Suppressor macrophage treated with lipopolysaccharide for 4 hours (primary cell): ENCODE data around the gene GRIN2A.
A peak's percentile ranks its signal among the peaks of the same experiment; 100 is the strongest.

Source experiments
- DNase-seq: peaks from one replicate; pipeline ENCODE4 v3.0.0-alpha.2; 2020

The GRIN2A gene

DNA sequence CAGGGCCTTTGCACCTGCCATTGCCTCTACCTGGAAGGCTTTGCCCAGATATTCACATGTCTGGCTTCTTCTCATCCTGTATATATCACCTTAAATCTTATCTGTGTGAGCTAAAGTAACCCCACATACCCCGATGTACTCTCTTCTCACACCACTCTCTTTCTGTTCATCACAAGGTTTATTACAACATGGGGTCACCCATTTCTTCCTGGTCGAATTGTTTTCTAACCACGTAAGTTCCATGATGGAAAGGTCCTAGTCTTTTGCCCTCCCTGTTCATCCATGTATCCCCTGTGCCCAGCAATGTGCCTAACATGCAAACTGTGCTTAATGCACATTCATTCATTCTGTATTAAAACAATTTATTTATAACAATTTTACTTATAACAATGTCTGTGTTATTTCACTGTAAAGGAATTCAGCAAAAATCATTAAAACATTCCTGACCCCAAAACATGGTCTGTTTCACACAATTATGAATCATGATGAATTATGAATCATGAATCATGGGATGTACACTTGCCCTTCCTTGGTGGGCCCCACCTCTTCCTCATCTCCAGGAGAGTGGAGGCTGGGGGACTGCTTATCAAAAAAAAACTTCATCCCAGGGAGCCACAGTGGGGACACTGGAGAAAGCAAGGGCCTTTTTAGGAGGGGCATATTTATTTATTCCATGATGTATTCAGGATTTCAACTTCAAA lies 336.4 kb downstream of the GRIN2A start:
- peak; percentile 5 for DNase-seq

DNA sequence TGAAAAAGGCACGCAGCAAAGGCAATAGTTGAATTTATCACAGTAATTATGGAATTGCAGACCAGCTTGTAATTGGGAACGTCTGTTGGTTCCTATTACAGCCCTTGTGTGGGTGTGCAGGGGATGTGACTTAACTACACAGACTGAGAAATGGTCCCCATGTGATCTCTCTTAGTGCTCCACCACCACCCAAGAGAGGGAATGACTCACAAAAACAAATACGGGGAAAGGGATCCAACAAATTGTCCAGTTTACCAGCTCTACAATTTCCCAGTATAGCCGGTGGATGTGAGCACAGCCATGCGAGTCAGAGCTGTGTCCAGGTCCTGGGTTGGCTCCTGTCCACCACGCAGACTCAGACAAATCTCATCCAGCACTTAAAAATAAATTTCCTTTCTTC lies 337.9 kb downstream of the GRIN2A start:
- DNase-seq: no peak

DNA sequence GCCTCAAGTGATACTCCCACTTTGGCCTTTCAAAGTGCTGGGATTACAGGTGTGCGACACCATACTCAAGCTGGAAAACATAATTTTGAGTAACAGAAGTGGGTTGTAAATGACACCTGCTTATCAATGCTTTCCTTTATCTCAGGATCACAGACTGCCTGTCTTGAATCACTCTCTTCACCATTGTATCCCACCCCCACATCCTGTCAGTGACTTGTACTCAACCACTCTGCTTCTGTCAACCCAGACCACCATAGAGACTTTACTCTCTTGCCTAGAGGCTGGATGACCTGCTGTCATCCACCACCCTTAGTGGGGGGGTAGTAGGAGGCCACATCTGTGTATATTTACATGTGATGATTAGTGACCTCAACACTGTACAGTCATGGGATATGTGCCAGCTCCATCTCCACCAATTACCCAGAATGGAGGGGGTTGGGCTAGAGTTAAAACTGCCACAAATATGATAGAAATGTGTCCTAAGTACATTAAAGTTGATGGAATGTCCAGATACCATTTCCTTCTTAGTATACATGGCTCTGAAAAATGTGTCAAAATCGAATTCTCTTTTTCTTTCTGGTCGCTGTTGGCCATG lies 338.7 kb downstream of the GRIN2A start:
- DNase-seq: no peak

DNA sequence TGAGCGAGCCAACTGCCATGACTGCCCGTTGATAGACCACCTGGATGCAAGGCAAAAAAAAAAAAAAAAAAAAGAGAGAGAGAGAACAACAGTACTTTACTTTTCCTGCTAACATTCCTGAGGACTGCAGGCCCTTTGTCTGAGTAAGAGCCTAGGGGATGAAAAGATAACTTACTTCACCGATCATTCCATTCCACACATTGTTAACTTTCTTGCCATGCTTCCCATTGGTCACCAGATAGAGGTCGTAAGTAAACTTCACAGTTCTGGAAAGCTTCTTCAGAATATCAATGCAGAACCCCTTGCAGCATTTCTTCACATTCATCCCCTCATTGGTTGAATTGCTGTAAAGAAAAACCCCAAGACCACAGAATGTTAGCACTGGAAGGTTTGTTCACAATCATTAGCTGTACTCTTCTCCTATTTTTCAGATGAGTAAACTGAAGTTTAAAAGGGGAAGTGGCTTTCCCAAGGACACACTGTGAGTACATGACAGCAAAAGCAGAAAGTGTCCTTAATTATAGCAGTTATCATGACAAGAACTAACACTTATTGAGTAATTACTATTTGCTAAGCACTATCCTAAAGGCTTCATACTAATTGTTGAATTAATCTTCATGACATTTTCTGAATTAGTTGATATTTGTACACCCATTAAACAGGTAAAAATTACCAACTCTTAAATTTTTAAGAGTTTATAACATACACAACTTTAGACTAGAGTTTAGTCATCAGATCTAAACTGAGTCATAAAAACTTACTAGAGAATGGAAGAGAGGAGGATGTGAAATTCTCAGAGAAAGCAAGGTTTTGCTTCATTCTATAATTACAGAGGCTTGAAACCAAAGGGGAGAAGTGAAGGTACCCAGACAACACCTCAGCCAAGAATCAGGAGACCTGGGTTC lies 341.2 kb downstream of the GRIN2A start:
- DNase-seq: no peak

DNA sequence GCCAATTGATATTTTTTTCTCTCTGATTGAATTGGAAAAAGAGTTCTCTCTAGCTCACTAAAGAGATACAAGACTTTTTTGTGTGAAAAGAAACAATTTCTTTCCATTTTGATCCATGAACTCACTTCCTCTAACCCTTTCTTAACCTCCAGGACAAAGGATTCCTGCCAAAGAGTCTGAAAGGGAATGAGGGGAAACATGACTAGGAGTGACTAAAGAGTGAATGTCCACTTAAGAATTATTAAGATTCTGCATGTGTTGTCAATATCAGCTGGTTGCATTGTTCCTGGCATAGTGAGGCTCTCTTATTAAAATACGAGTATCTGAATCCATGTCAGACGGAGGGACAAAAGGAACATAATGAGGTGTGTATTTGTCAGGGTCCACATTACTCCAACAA lies 344.7 kb downstream of the GRIN2A start:
- DNase-seq: no peak

DNA sequence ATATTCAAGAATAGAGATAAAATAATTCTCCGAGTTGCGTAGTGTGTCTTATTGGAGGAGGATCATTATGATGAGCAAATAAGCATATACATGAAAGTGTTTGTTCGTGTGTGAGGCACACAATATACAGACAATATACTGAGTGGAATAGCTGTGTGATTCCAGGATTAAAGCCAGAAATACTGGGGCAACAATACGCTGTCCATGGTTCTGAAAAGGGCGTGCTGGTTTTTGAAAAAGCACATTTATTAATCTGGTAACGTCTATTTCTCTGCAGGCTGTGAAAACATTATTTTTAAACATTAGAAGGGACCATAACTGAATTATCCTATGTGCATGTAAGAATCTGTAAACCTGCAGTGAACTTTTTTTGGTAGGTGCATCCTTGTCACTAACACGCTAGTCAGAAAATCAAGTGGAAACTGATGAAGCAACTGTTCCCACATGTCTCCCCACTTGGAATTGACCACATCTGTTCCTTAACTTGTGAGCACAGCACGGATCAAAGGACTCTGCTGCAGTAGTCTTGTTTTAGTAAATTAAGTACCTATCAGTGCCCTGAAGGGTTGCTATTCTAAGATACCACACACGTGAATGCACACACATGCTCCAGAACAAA lies 346.0 kb downstream of the GRIN2A start:
- DNase-seq: no peak

DNA sequence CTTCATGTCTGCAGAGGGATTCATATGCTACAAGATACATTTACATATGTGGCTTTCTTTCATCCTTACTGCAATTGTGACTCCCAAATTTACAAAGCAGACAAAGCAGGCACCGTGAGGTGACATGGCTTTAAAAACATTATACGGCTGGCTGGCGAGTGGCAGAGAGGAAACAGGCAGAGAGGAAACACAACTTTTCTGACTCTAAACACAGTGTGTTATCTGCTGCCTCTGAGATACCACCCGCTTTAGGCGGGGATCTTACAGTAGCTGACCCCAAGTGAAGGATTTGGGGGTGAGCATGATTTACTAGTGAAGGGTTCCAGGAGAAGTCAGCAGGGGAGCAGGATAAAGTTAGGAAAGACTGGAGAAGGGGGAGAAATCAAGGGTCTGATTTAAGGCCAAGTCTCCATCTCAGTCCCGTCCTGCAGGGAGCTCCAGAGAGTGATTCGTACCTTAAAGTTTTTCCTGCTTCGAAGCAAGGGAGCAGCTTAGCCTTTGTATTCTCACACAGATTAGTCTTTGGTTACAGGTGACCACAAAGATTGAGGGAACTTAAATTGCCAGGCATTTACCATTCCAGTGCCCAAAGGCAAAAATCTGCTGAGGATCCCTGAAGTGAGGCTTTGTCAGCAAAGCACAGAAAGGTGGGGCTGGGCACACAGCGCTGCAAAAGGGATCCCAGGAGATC lies 355.0 kb downstream of the GRIN2A start:
- no peak for DNase-seq

DNA sequence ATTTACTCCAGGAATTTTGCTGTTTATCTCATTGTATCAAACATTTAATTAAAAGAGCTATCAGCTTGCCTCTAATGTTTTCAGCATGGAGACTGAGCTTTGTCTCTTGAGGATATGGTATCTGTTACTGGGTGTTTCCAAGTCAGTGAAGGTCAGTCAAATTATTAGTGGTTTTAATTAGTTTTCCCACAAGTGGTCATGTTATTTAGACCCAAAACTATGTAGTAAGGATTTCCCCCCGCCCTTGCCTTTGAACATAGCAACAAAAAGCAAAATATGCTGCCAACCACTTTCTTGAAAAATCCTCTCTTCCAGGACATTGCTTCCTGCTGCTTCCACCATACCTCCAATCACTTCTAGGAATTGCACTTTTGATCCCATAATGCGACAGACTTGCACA lies 355.6 kb downstream of the GRIN2A start:
- DNase-seq: no peak

DNA sequence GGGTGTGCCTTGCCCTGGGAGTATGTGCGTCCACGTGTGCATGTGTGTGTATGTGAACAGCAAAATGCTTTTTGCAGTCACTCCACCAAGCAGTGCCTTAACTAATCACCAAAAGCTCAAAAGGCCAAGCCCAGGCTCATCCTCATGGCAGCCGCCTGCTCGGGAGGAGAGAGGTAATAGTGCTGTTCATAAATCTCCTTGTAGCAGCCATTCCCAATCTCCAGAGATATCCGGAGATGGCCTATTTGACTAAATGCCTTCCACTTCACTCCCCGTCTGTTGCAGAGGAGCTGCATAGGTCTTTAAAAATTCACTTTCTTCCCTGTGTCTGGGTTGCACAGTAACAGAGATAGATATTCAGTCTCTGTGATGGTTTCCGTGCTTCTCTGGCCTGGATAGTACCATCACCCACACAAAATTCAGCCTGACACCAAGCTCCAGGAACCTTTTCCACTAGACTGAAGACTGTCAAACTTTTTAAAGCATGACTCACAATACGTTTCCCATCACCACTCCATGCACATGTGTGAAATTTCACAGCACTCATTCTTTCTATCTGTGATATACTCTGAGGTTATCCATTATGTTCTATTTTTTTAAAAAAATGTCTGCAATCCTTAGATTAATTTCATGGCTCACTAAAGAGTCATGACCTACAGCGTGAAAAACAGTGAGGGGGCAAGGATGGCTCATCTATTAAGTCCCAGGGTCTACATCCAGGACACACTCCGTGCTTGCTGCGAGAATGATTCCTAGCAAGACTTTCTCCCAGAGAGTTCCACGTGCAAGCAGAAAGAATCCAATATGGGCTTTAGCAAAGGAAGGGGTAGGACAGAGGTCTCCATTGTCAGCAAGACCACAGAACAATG lies 357.8 kb downstream of the GRIN2A start:
- DNase-seq: no peak

DNA sequence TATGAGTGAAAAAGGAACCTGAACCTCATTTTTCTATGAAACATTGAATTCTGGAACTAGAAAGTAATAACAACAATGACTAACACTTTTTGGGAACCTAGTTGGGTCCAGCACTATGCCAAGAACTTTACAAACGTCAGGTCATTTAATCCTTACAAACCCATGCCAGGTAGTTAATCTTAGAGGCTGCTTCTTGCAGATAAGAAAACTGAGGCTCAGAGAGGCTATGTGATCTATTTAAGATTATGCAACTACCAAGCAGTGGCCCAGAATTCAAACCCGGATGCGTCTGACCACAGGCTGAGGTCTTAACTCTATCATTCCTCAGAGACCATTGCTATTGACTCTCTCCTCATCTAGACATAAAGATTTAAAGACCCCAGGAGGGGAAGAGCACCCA lies 358.7 kb downstream of the GRIN2A start:
- DNase-seq: no peak

DNA sequence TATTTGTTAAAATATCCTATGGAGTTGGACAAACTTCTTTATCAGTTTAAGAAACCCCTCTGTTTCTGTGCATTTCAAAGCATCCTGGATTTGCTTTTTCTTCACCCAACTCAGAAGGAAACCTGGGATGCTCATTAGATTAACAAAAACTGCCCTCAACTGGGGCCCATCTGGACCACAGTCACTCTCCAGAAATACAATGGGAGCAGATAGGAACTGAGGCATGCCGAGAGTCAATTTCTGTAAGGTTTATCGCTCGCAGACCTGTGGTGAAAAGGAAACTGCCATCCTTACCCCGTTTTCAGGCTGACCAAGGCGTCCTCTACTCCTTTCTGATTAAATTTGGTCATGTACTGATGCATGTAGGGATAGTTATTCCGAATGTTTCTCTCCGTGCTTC lies 360.3 kb downstream of the GRIN2A start:
- DNase-seq: no peak

DNA sequence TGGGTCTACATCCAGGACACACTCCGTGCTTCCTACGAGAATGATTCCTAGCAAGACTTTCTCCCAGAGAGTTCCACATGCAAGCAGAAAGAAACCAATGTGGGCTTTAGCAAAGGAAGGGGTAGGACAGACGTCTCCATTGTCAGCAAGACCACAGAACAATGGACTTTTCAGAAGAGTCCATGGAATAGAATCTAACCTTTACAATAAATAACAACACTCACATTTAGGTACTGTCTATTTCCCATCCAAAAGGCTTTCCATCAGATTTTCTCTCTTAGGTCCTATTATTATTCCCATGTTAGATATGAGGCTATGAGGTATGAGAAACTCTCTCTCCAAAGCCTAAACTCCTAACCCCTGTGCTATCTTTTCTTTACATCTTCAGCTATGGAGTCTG lies 360.9 kb downstream of the GRIN2A start:
- DNase-seq: no peak

DNA sequence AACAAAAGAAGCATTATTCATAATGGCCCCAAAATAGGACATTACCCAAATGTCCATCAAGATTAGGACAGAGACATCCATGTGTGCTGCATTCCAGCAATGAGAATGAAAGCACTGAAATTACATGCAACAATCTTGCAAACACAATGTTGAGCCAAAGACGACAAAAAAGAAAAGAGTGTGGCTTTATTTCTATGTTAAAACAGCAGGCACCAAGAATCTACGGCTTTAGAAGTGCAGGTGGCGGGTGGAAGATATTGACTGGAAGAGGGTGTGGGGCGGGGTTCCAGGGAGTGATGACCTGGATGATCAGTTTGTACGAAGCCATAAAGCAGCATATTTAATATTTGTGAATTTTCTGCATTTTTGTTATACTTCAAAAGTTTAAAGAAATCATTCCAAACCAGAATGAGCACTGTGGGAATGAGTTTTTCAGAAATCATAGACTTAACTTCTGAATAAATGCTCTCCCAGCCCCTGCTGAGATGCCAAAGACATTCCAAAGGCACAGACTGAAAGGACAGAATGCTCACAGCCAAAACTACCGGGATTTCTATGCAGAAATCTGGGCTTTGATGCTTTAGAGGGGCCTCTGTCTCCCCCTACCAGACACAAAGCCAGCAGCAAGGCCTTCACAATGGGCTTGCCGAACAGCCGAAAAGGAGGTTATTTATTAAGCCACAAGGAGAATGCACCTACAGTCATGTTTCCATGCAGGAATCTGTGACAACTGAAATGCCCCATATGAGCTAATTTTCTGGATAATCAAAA lies 361.6 kb downstream of the GRIN2A start:
- DNase-seq: no peak

DNA sequence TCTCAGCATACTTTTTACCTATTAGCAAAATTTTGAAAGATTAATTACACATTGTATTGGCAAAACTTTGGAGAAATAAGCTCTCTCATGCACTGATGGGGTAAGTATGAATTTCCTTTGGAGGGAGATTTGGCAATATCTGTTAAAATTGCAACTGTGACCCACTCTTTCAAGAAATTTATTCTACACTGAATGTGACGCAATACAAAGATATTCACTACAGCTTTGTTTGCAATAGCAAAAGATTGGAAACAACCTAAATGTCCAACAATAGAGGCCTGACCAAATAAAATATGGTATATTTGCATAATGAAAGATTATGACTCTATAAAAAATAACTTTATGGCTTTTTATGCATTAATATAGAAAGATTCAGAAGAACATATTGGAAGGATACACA lies 363.5 kb downstream of the GRIN2A start:
- DNase-seq: no peak

DNA sequence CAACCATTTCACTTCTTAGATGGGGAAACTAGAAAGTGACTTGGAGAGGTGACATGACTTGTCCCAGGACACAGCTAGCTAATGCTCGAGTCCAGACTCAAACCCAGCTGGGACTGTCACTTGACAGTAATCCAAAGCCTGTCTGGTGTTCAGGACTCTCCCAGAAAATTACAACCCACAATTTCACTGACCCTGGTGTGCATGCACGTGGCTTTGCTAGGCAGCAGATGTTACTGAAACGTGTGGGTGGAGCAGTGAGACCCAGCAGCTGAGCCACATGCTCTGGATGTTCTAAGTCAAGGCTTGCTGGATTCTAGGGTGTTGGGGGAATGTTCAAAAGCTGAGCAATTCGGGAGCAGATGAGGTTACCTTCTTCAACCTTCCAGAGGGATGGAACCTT lies 364.6 kb downstream of the GRIN2A start:
- DNase-seq: no peak

DNA sequence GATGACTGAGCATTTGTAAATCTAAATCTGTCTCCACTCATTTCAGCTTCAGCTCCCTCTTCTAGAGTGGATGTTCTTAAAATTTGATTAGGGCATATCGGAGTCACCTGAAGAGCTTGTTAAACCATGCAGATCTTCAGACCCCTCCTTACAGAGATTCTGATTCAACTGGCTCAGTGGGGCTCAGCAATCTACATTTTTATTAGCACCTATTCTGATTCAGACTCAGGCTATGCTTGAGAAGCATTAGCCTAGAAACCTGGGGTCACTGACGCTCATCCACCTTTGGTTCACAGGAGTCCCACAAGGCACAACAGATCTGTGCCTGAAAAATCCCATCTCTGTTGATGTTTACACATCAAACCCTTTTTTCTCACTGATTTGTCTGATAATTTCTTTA lies 365.6 kb downstream of the GRIN2A start:
- DNase-seq: no peak

DNA sequence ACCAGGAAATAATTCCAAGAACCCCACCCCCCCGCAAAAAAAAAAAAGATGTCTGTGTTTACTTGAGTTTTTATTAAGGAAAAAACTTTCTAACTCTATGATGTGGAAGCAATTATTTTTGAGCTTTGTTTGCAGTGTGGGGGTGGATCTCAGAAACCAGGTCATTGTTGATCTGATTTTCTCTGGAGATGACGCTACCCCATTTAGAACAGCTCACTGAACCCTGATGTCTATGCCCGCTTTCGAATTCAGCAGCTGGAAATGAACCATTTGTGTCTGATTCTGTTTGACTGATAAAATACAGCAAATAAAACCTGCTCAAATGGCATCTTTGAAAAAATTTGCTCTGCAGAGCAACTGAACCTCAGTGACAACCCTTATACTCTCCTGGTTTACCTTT lies 368.6 kb downstream of the GRIN2A start:
- DNase-seq: no peak

DNA sequence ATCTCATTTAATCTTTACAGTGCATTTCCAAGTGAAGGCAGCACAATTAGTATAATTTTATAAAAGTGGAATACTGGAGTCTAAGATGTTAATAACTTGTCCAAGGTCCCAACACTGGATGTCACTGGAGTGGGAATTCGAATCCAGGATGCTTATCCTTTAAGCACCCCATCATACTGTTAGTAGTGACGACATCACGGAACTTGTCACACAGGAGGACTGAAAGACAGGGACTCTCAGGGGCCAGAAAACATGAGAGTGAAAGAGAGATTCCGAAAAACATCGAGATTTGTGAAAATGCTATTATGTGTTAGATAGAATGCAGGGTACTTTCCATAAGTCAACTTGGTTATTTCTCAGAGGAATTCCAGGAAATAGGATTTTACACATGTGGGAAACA lies 374.0 kb downstream of the GRIN2A start:
- DNase-seq: no peak

DNA sequence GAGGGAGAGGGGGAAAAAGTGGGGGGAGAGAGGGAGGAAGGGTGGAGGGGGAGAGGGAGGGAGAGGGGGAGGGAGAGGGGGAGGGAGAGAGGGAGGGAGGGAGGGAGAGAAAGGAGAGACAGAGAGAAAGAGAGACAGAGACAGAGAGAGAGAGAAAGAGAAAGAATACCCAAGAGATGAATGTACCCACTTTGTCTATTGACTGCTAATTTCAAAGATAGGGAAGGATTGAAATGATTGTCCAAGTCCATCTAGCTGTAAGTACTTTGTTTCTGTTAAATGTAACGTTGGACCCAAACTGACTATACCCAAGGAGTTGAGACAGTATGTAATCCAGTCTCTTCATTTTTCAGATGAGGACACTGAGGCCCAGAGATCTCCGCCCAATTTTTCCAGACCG lies 374.9 kb downstream of the GRIN2A start:
- no peak for DNase-seq

DNA sequence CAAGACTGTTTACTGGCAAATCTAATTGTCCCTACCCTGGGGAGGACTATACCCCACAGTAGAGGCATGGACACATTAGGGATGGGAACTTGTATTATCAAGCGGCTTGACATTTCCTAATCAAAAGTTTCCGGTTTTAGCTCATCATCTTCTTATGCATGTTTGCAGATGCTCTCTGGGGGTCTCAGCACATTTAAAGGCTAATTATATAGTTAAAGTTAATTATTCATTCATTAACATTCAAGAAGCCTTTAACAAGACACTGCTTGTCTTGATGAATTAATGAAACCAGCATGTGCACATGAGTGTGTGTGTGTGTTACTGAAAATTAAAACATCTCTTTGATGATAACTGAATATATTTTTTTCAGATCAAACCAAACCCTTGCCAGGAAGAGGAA lies 377.1 kb downstream of the GRIN2A start:
- no peak for DNase-seq

DNA sequence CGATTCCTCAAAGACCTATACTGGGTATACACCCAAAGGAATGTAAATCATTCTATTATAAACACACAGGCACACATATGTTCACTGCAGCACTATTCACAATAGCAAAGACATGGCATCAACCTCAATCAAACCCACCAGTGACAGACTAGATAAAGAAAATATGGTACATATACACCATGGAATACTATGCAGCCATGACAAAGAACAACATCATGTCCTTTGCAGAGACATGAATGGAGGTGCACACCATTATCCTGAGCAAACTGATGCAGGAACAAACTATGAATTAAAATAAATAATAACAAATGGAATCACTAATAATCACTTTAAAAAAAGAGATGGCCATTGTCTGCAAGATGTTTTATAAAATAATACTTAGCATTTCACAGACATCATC lies 380.1 kb downstream of the GRIN2A start:
- no peak for DNase-seq
